K562 (cell line): Measurements from ENCODE around the gene SEZ6. TPM values are rescaled to one million over a fixed set of nuclear protein-coding genes. Genes with fewer than 3 reads are reported as not detected.

Experiments used
- CBX1 ChIP-seq: sonication (generic); IDR thresholded peaks from 2 replicates; pipeline ENCODE4 v1.6.1; 2016; ENCODE audit warnings: antibody characterized with exemption, low read depth, mild to moderate bottlenecking
- DIDO1 ChIP-seq: fragments of 450-650 bp; IDR thresholded peaks from 2 replicates; pipeline ENCODE4 v1.6.1; 2016; ENCODE audit warnings: low read depth, missing biosample characterization, missing genetic modification characterization
- FIP1L1 ChIP-seq: fragments of 200-400 bp; formaldehyde crosslinking; IDR thresholded peaks from 2 replicates; pipeline ENCODE4 v1.6.1; 2018; ENCODE audit warnings: mild to moderate bottlenecking, low read depth, low read length; ENCODE audit not compliant: poor library complexity, severe bottlenecking
- FOXJ2 ChIP-seq: fragments of 200-800 bp; sonication (Bioruptor generic); IDR thresholded peaks from 2 replicates; pipeline ENCODE4 v1.6.1; 2016; ENCODE audit warnings: missing genetic modification characterization, missing compliant biosample characterization
- KDM1A ChIP-seq, 2 experiments: fragments of 450-650 bp; IDR thresholded peaks; 2 replicates each; pipeline ENCODE4 v1.6.1; 2016; ENCODE audit warnings: mild to moderate bottlenecking in 2 of 2
- MECOM ChIP-seq: fragments of 250-450 bp; sonication (Bioruptor Pico); IDR thresholded peaks from 2 replicates; pipeline ENCODE4 v1.8.0; 2022; ENCODE audit warnings: inconsistent platforms
- MYC ChIP-seq, 2 experiments: fragments of 250-450 bp in 1 of 2; sonication (Bioruptor Pico) in 1 of 2; IDR thresholded peaks; 2 replicates each; pipeline versions ENCODE4 v1.5.1 to v1.6.1; 2012 to 2021; ENCODE audit warnings: low read depth in 2 of 2, borderline replicate concordance in 1 of 2, improper control_type of control experiment in 1 of 2, low read length in 1 of 2, mild to moderate bottlenecking in 1 of 2, moderate library complexity in 1 of 2
- RBBP5 ChIP-seq: fragments of 200-600 bp; sonication (generic); IDR thresholded peaks from 2 replicates; pipeline ENCODE4 v1.6.1; 2012; ENCODE audit warnings: borderline replicate concordance, mild to moderate bottlenecking, low read length, control low read depth, inconsistent platforms; ENCODE audit not compliant: insufficient read depth, poor library complexity, severe bottlenecking
- SP2 ChIP-seq: IDR thresholded peaks from 2 replicates; pipeline ENCODE4 v1.6.1; 2011; ENCODE audit warnings: mild to moderate bottlenecking, low read depth, low read length, moderate library complexity; ENCODE audit not compliant: poor library complexity, severe bottlenecking; ENCODE audit errors: extremely low read depth
- ZFX ChIP-seq: sonication (generic); formaldehyde crosslinking; IDR thresholded peaks from 2 replicates; pipeline ENCODE4 v1.8.0; 2022; ENCODE audit warnings: mild to moderate bottlenecking, missing genetic modification reagents, moderate library complexity
- ZKSCAN1 ChIP-seq: fragments of 150-350 bp; IDR thresholded peaks from 2 replicates; pipeline ENCODE4 v1.6.1; 2016; ENCODE audit warnings: low read depth, low read length
- ZNF253 ChIP-seq: fragments of 250-450 bp; sonication (Bioruptor Pico); conservative IDR thresholded peaks from 2 replicates; pipeline ENCODE4 v1.6.1; 2021; ENCODE audit warnings: mild to moderate bottlenecking
- ZNF436 ChIP-seq: fragments of 250-450, 450-650 bp; sonication (Bioruptor Pico); formaldehyde crosslinking; IDR thresholded peaks from 2 replicates; pipeline ENCODE4 v1.7.0; 2020; ENCODE audit warnings: mild to moderate bottlenecking
- polyA plus RNA-seq, 8 experiments: library from polyadenylated mRNA; depleted of rRNA in 4 of 8; stranded (reverse) in 5 of 8; unstranded in 3 of 8; fragments of >200 nt; fragmentation: Nextera tagmentation in 2 of 8; fragmentation: Illumina TruSeq in 1 of 8; extraction: Ambion mirVana in 2 of 8; extraction: Trizol in 1 of 8; gene quantifications; 2 replicates each; pipeline versions ENCODE4 v1.2.1 to v1.2.3, GENCODE V29; 2011 to 2014; ENCODE audit warnings: inconsistent platforms in 1 of 8, missing spikeins in 1 of 8
- total RNA-seq, 7 experiments: library from RNA; depleted of rRNA in 6 of 7; stranded (reverse); fragments of >200 nt in 6 of 7; fragmentation: Illumina TruSeq in 2 of 7; extraction: Trizol in 2 of 7; gene quantifications; 2 replicates each; pipeline versions ENCODE4 v1.2.1 to v1.2.3, GENCODE V29; 2011 to 2021; ENCODE audit warnings: low replicate concordance in 1 of 7
- TF ChIP-seq, protein P1 (sequence below): fragments of 250-450 bp; sonication (Bioruptor Pico); IDR thresholded peaks from 2 replicates; pipeline ENCODE4 v1.6.1; 2021; ENCODE audit warnings: mild to moderate bottlenecking
- TF ChIP-seq, protein P2 (sequence below): fragments of 450-650 bp; IDR thresholded peaks from 2 replicates; pipeline ENCODE4 v1.6.1; 2016; ENCODE audit warnings: antibody characterized with exemption
- TF ChIP-seq, protein P3 (sequence below), 2 experiments: fragments of 450-650 bp; formaldehyde crosslinking in 1 of 2; IDR thresholded peaks; 2 replicates each; pipeline versions ENCODE4 v1.4.0 to v1.6.1; 2014 to 2020; ENCODE audit warnings: mild to moderate bottlenecking in 2 of 2, borderline replicate concordance in 1 of 2, low read depth in 1 of 2

Gene SEZ6
- total and polyA plus RNA-seq, 9 of the 15 experiments (the other 6 are each of a cell fraction or from before 2014, with no cell fraction given), result not detected

GRCh38 chr17:28951428-28951990 is 54.3 kb downstream of the SEZ6 start, which contains the start of gene PHF12 (continued):
- TF ChIP-seq CBX1 (no peak), DIDO1 (no peak), ZNF253 (no peak), FOXJ2 (no peak), ZFX (peak; percentile 93), ZNF436 (CRISPR knock-in tag) (no peak), FIP1L1 (peak; percentile 92), RBBP5 (peak; percentile 33), MECOM (CRISPR knock-in tag) (no peak), ZKSCAN1 (peak; percentile 72; the same call in 1 of the 2 replicates), MYC (IDR thresholded peaks at IDR 0.05; ENCODE audit: low read depth, low read length) (0 out of 2 replicates have a peak, but pooled peaks have one; percentile 34), MYC (CRISPR knock-in tag; IDR thresholded peaks at IDR 0.05; ENCODE audit: borderline replicate concordance, low read depth) (no peak), KDM1A (IDR thresholded peaks at IDR 0.05) (no peak), SP2 (no peak)
- TF ChIP-seq, protein P1, sequence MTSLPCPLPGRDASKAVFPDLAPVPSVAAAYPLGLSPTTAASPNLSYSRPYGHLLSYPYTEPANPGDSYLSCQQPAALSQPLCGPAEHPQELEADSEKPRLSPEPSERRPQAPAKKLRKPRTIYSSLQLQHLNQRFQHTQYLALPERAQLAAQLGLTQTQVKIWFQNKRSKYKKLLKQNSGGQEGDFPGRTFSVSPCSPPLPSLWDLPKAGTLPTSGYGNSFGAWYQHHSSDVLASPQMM, result no peak
- TF ChIP-seq, protein P2, sequence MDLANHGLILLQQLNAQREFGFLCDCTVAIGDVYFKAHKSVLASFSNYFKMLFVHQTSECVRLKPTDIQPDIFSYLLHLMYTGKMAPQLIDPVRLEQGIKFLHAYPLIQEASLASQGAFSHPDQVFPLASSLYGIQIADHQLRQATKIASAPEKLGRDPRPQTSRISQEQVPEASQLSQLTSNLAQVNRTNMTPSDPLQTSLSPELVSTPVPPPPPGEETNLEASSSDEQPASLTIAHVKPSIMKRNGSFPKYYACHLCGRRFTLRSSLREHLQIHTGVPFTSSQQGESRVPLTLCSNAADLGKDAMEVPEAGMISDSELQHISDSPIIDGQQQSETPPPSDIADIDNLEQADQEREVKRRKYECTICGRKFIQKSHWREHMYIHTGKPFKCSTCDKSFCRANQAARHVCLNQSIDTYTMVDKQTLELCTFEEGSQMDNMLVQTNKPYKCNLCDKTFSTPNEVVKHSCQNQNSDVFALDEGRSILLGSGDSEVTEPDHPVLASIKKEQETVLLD, result peak; percentile 100
- TF ChIP-seq, protein P3, sequence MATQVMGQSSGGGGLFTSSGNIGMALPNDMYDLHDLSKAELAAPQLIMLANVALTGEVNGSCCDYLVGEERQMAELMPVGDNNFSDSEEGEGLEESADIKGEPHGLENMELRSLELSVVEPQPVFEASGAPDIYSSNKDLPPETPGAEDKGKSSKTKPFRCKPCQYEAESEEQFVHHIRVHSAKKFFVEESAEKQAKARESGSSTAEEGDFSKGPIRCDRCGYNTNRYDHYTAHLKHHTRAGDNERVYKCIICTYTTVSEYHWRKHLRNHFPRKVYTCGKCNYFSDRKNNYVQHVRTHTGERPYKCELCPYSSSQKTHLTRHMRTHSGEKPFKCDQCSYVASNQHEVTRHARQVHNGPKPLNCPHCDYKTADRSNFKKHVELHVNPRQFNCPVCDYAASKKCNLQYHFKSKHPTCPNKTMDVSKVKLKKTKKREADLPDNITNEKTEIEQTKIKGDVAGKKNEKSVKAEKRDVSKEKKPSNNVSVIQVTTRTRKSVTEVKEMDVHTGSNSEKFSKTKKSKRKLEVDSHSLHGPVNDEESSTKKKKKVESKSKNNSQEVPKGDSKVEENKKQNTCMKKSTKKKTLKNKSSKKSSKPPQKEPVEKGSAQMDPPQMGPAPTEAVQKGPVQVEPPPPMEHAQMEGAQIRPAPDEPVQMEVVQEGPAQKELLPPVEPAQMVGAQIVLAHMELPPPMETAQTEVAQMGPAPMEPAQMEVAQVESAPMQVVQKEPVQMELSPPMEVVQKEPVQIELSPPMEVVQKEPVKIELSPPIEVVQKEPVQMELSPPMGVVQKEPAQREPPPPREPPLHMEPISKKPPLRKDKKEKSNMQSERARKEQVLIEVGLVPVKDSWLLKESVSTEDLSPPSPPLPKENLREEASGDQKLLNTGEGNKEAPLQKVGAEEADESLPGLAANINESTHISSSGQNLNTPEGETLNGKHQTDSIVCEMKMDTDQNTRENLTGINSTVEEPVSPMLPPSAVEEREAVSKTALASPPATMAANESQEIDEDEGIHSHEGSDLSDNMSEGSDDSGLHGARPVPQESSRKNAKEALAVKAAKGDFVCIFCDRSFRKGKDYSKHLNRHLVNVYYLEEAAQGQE (IDR thresholded peaks at IDR 0.05; ENCODE audit: borderline replicate concordance), result no peak
- TF ChIP-seq, protein P3 (CRISPR knock-in tag; IDR thresholded peaks at IDR 0.05; ENCODE audit: low read depth), result no peak
